OCI-LY1 (cell line): Measurements from ENCODE around the gene CCDC9B.

Source experiments
- H2AFZ ChIP-seq: fragments of 200-600 bp; sonication (generic), shearing (Covaris generic); 2 replicates; pipeline ENCODE4 v1.6.0; 2014; ENCODE audit warnings: antibody characterized with exemption, mild to moderate bottlenecking, low read length
- H3F3A ChIP-seq: fragments of 200-600 bp; sonication (generic), shearing (Covaris generic); 2 replicates; pipeline ENCODE4 v1.6.0; 2014; ENCODE audit warnings: mild to moderate bottlenecking, antibody characterized with exemption, low read length, moderate library complexity; ENCODE audit not compliant: insufficient read depth
- H3K27ac ChIP-seq: fragments of 200-600 bp; sonication (generic); 2 replicates; pipeline ENCODE4 v1.5.1; 2014; ENCODE audit warnings: low read length, mixed run types, mild to moderate bottlenecking, low read depth; ENCODE audit not compliant: poor library complexity, severe bottlenecking
- H3K27me3 ChIP-seq: fragments of 200-600 bp; sonication (generic); 2 replicates; pipeline ENCODE4 v1.6.0; 2014; ENCODE audit warnings: antibody characterized with exemption, mild to moderate bottlenecking, low read length, moderate library complexity; ENCODE audit not compliant: insufficient read depth
- H3K36me3 ChIP-seq: fragments of 200-600 bp; sonication (generic); 2 replicates; pipeline ENCODE4 v1.6.1; 2014; ENCODE audit warnings: mild to moderate bottlenecking, antibody characterized with exemption, low read length, moderate library complexity, mixed read lengths; ENCODE audit not compliant: insufficient read depth
- H3K4me1 ChIP-seq: fragments of 200-600 bp; sonication (generic); 2 replicates; pipeline ENCODE4 v1.5.1; 2014; ENCODE audit warnings: mild to moderate bottlenecking, low read length, moderate library complexity; ENCODE audit not compliant: insufficient read depth, severe bottlenecking
- H3K4me2 ChIP-seq: fragments of 200-600 bp; sonication (generic), shearing (Covaris generic); 2 replicates; pipeline ENCODE4 v1.6.1; 2014; ENCODE audit warnings: low read length
- H3K4me3 ChIP-seq: fragments of 200-600 bp; sonication (generic); 2 replicates; pipeline ENCODE4 v1.5.1; 2014; ENCODE audit warnings: low read length, low read depth, mild to moderate bottlenecking, mixed read lengths; ENCODE audit not compliant: poor library complexity, severe bottlenecking
- H3K79me2 ChIP-seq: fragments of 200-600 bp; shearing (Covaris generic); 2 replicates; pipeline ENCODE4 v1.6.1; 2016; ENCODE audit warnings: mixed run types, low read length, mixed read lengths; ENCODE audit not compliant: insufficient read depth
- H3K9ac ChIP-seq: fragments of 200-600 bp; sonication (generic), shearing (Covaris generic); 2 replicates; pipeline ENCODE4 v1.6.1; 2014; ENCODE audit warnings: mild to moderate bottlenecking, low read length, mixed read lengths
- H3K9me2 ChIP-seq: fragments of 200-600 bp; sonication (generic), shearing (Covaris generic); 2 replicates; pipeline ENCODE4 v1.6.1; 2014; ENCODE audit warnings: low read depth, mild to moderate bottlenecking, low read length, mixed read lengths
- H3K9me3 ChIP-seq: fragments of 200-600 bp; shearing (Covaris generic); 2 replicates; pipeline ENCODE4 v1.6.1; 2014; ENCODE audit warnings: low read length, mixed read lengths
- H4K20me1 ChIP-seq: fragments of 200-600 bp; sonication (generic), shearing (Covaris generic); 2 replicates; pipeline ENCODE4 v1.6.0; 2016; ENCODE audit warnings: mild to moderate bottlenecking, low read length; ENCODE audit not compliant: insufficient read depth
- EZH2 ChIP-seq: fragments of 200-600 bp; sonication (generic), shearing (Covaris generic); IDR thresholded peaks from 2 replicates; pipeline ENCODE4 v1.8.0; 2017; ENCODE audit warnings: borderline replicate concordance, mixed run types, mild to moderate bottlenecking, antibody characterized with exemption, low read length, moderate library complexity, mixed read lengths
- TF ChIP-seq, protein P1 (sequence below): fragments of 200-600 bp; sonication (generic), shearing (Covaris generic); IDR thresholded peaks from 2 replicates; pipeline ENCODE4 v1.5.1; 2017; ENCODE audit warnings: mild to moderate bottlenecking, antibody characterized with exemption, low read length, moderate library complexity, mixed read lengths

Gene CCDC9B

DNA sequence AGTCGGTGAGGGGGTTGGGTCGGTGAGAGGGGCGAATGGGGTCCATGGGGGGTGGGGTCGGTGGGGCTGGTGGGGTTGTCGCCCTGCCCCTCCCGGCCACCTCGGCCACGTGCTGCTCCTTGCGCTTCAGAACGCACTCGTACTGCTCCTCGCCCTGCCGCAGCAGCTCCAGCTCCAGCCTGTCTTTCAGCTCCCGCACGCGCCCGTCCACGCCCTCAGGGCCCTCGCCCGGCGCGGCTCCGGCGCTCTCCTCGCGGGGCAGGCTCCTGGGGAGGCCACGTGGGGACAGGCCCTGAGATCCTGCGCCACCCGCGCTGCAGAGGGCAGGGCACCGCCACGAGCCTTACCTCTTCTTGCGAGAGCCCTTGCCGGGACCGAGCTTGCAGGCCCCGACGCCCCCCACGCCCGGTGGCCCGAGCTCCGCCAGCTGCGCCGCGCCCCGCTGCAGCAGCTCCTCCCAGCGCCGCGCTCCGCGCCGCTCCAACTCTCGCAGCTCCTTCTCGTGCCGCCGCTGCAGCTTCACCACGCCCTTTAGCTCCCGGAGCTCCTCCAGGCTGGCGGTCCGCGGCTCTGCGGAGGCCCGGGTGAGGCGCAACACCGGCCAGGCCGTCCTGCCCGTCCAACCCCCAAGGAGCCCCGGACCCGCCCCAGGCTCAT, 49.7 kb downstream of the CCDC9B start:
- Histone ChIP-seq H3K79me2 (no peaks in the 10 kb centered on the region), H3K4me3 (no peak overlapping the region), H3K9ac (no peak overlapping the region), H3K27me3 (no peaks in the 10 kb centered on the region; the same call in 1 of the 2 replicates), H3K4me1 (no peaks in the 10 kb centered on the region), H2AFZ (no peak overlapping the region), H4K20me1 (no peaks in the 10 kb centered on the region), H3F3A (no peaks in the 10 kb centered on the region), H3K27ac (no peak overlapping the region), H3K4me2 (no peak overlapping the region), H3K36me3 (no peaks in the 10 kb centered on the region), H3K9me3 (no peaks in the 10 kb centered on the region), H3K9me2 (no peaks in the 10 kb centered on the region)
- TF ChIP-seq, protein P1, sequence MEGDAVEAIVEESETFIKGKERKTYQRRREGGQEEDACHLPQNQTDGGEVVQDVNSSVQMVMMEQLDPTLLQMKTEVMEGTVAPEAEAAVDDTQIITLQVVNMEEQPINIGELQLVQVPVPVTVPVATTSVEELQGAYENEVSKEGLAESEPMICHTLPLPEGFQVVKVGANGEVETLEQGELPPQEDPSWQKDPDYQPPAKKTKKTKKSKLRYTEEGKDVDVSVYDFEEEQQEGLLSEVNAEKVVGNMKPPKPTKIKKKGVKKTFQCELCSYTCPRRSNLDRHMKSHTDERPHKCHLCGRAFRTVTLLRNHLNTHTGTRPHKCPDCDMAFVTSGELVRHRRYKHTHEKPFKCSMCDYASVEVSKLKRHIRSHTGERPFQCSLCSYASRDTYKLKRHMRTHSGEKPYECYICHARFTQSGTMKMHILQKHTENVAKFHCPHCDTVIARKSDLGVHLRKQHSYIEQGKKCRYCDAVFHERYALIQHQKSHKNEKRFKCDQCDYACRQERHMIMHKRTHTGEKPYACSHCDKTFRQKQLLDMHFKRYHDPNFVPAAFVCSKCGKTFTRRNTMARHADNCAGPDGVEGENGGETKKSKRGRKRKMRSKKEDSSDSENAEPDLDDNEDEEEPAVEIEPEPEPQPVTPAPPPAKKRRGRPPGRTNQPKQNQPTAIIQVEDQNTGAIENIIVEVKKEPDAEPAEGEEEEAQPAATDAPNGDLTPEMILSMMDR: no peak
- TF ChIP-seq EZH2: no peak

DNA sequence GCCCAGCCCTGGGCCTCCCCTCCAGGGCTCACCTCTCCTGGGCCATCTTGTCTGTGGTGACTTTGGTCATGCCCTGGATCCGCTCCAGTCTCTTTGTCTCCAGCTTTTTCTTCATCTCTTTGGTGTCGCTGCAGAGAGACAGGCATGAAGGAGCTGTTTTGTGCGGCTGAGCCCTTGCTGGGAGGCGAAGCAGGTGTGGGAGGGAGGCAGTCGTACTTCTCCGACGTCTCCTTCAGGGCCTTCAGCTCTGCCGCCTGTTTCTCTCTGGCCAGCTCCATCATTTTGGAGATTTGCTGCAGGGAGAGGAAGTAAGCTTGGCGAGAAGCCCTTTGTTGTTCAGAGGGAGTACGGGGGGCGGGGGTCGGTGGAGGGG, 50.2 kb downstream of the CCDC9B start:
- Histone ChIP-seq H3F3A (no peaks in the 10 kb centered on the region), H3K9ac (no peak overlapping the region), H3K79me2 (no peaks in the 10 kb centered on the region), H3K27me3 (no peaks in the 10 kb centered on the region; the same call in 1 of the 2 replicates), H2AFZ (no peak overlapping the region), H3K36me3 (no peaks in the 10 kb centered on the region), H4K20me1 (no peaks in the 10 kb centered on the region), H3K4me3 (no peak overlapping the region), H3K4me2 (no peak overlapping the region), H3K4me1 (no peaks in the 10 kb centered on the region), H3K9me2 (no peaks in the 10 kb centered on the region), H3K27ac (no peak overlapping the region), H3K9me3 (no peaks in the 10 kb centered on the region)
- TF ChIP-seq, protein P1: no peak
- TF ChIP-seq EZH2: no peak

DNA sequence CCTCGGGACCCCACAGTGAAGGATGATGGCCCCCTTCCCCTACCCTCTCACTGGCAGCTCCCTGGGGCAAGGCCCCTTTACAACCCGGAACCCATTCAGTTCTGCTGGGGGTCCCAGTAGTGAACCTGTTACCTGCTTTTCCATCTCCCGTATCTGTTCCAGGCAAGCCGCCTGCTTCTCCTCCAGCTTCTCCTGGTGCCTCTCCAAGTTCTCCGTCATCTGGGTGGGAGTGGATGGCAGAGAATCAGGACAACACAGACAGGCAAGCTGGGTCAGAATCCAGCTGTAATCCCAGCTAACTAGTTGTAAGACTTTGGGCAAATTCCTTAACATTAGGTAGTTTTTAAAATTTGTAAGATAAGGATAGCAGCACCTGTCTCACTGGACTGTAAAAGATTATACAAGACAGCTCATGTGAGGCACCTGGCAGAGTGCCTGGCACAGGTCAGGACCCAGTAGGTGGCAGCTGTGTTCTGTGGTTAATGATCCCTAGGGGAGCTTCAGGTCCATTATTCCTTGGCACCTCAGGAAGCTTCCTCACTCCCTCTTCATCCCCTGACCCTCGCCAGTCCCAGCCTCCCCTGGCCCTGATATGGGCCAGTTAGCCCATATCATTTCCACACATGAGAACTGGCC, 51.5 kb downstream of the CCDC9B start:
- Histone ChIP-seq H3K4me2 (no peak overlapping the region), H3K27me3 (no peaks in the 10 kb centered on the region; the same call in 1 of the 2 replicates), H3F3A (no peaks in the 10 kb centered on the region), H3K9ac (no peak overlapping the region), H3K4me3 (no peak overlapping the region), H3K9me3 (no peaks in the 10 kb centered on the region), H2AFZ (no peak overlapping the region), H3K9me2 (no peaks in the 10 kb centered on the region), H3K36me3 (no peaks in the 10 kb centered on the region), H4K20me1 (no peaks in the 10 kb centered on the region), H3K27ac (no peak overlapping the region), H3K4me1 (no peaks in the 10 kb centered on the region), H3K79me2 (no peaks in the 10 kb centered on the region)
- no peak for TF ChIP-seq EZH2
- TF ChIP-seq, protein P1: no peak
